Ecto neural progenitor cell (in vitro differentiated cells): ENCODE measurements around the gene WDR47.

Source experiments
- DNase-seq: peaks from one replicate; pipeline ENCODE4 v3.0.0-alpha.2; 2018; ENCODE audit warnings: low spot score

The WDR47 gene

GRCh38 chr1:109041621-109042468 lies at the start of gene WDR47:
WDR47 (minus strand) TSS chr1:109042102; CDS start chr1:109023512, 18,590 bp downstream.
- DNase-seq, result peak; percentile 97

- no peak for DNase-seq
Measured at GRCh38 chr1:109091078-109091838, 49.4 kb upstream of the WDR47 start.

- DNase-seq, result peak; percentile 91
Measured at GRCh38 chr1:109090196-109091077, 48.5 kb upstream of the WDR47 start, which contains the start of gene TMEM167B. TMEM167B (plus strand) TSS chr1:109090764; CDS start chr1:109090873, 109 bp downstream.

GRCh38 chr1:109089242-109090015 lies 47.5 kb upstream of the WDR47 start:
- DNase-seq, result peak; percentile 84

GRCh38 chr1:109084563-109085517 lies 42.9 kb upstream of the WDR47 start:
- DNase-seq, result no peak

GRCh38 chr1:109083923-109084322 lies 42.0 kb upstream of the WDR47 start:
- DNase-seq, result no peak

- DNase-seq, result no peak
Measured at GRCh38 chr1:109083501-109083900, 41.6 kb upstream of the WDR47 start.

- DNase-seq, result no peak
Measured at GRCh38 chr1:109080441-109081082, 38.7 kb upstream of the WDR47 start.

- no peak for DNase-seq
Measured at GRCh38 chr1:109079240-109079622, 37.3 kb upstream of the WDR47 start.

- no peak for DNase-seq
Measured at GRCh38 chr1:109078317-109078716, 36.4 kb upstream of the WDR47 start.

- peak; percentile 95 for DNase-seq
Measured at GRCh38 chr1:109075531-109076490, 33.9 kb upstream of the WDR47 start, which contains the start of gene TAF13. TAF13 (minus strand) TSS chr1:109076003; CDS start chr1:109075947, 56 bp downstream.

- no peak for DNase-seq
Measured at GRCh38 chr1:109069294-109069693, 27.4 kb upstream of the WDR47 start.

GRCh38 chr1:109067883-109068282 lies 26.0 kb upstream of the WDR47 start:
- DNase-seq, result no peak

GRCh38 chr1:109065137-109065536 lies 23.2 kb upstream of the WDR47 start:
- no peak for DNase-seq

- DNase-seq, result no peak
Measured at GRCh38 chr1:109061183-109061582, 19.3 kb upstream of the WDR47 start.

GRCh38 chr1:109060707-109061106 lies 18.8 kb upstream of the WDR47 start:
- no peak for DNase-seq

GRCh38 chr1:109059026-109059425 lies 17.1 kb upstream of the WDR47 start:
- DNase-seq, result no peak

- DNase-seq, result no peak
Measured at GRCh38 chr1:109056064-109056463, 14.2 kb upstream of the WDR47 start.
